Measurements from ENCODE around the gene SLC5A5. TPM values are rescaled to one million over a fixed set of nuclear protein-coding genes. Genes with fewer than 3 reads are reported as not detected.
A peak's percentile ranks its signal among the peaks of the same experiment; 100 is the strongest.

The SLC5A5 gene
- total RNA-seq, 2 experiments from 2014 or later, result 1.1 to 1.2 TPM

- Mint-ChIP-seq H3K4me1 (ENCODE audit: low read depth) (peaks cover 24% of the 10 kb centered on the region), H3K27ac (no peak overlapping the region), H3K36me3 (ENCODE audit: low read depth) (peaks cover 18% of the 10 kb centered on the region), H3K27me3 (ENCODE audit: low read depth) (no peaks in the 10 kb centered on the region), H3K4me3 (no peak overlapping the region), H3K9me3 (no peaks in the 10 kb centered on the region)
- CTCF ChIA-PET, result no interaction called here
- DNase-seq, result no peak
- intact Hi-C loops (cut with micrococcal nuclease), result no loop called here
Measured at GRCh38 chr19:17866312-17866963, 5.3 kb upstream of the SLC5A5 start.

- Mint-ChIP-seq H3K4me3 (no peak overlapping the region), H3K4me1 (ENCODE audit: low read depth) (peaks cover 19% of the 10 kb centered on the region), H3K36me3 (ENCODE audit: low read depth) (peaks cover 12% of the 10 kb centered on the region), H3K27ac (no peak overlapping the region), H3K9me3 (no peaks in the 10 kb centered on the region), H3K27me3 (ENCODE audit: low read depth) (no peaks in the 10 kb centered on the region)
- no peak for DNase-seq
- CTCF ChIA-PET, result no interaction called here
- intact Hi-C loops (cut with micrococcal nuclease), result no loop called here
Measured at GRCh38 chr19:17866964-17867486, 4.7 kb upstream of the SLC5A5 start.

- Mint-ChIP-seq H3K27me3 (ENCODE audit: low read depth) (no peaks in the 10 kb centered on the region), H3K36me3 (ENCODE audit: low read depth) (peaks cover under 1% of the 10 kb centered on the region), H3K4me1 (ENCODE audit: low read depth) (peaks cover 17% of the 10 kb centered on the region), H3K4me3 (no peak overlapping the region), H3K27ac (peak overlapping the region; percentile 36), H3K9me3 (no peaks in the 10 kb centered on the region)
- DNase-seq, result no peak
- intact Hi-C loops (cut with micrococcal nuclease), result no loop called here
- CTCF ChIA-PET, result interaction anchor here (4.2 kb wide), 1 partner anchor 64 kb away, joined by 25 read pairs; the partner anchor contains the start of gene CCDC124
Measured at GRCh38 chr19:17868669-17869068, 3.1 kb upstream of the SLC5A5 start.

GRCh38 chr19:17869114-17869608 lies 2.6 kb upstream of the SLC5A5 start:
- H3K4me1 Mint-ChIP-seq (ENCODE audit: low read depth), result peaks cover 16% of the 10 kb centered on the region
- no peak for DNase-seq
- CTCF ChIA-PET, result interaction anchor here (4.2 kb wide), 1 partner anchor 63 kb away, joined by 25 read pairs; the partner anchor contains the start of gene CCDC124
- no peaks in the 10 kb centered on the region for H3K27me3 Mint-ChIP-seq (ENCODE audit: low read depth)
- intact Hi-C loops (cut with micrococcal nuclease), result no loop called here
- H3K36me3 Mint-ChIP-seq (ENCODE audit: low read depth), result no peaks in the 10 kb centered on the region
- no peaks in the 10 kb centered on the region for H3K9me3 Mint-ChIP-seq
- peak overlapping the region; percentile 36 for H3K27ac Mint-ChIP-seq
- H3K4me3 Mint-ChIP-seq, result no peak overlapping the region

GRCh38 chr19:17871032-17871877 lies 490 bp upstream of the SLC5A5 start:
- H3K36me3 Mint-ChIP-seq (ENCODE audit: low read depth), result no peaks in the 10 kb centered on the region
- no peak for DNase-seq
- no peaks in the 10 kb centered on the region for H3K27me3 Mint-ChIP-seq (ENCODE audit: low read depth)
- CTCF ChIA-PET, result interaction anchor here (0.7 to 4.2 kb wide), 8 partner anchors 11 to 375 kb away, joined by 4 to 30 read pairs (median 4); partner anchors contain the start of genes CCDC124 and RPL18A
- intact Hi-C loops (cut with micrococcal nuclease), result no loop called here
- no peaks in the 10 kb centered on the region for H3K9me3 Mint-ChIP-seq
- peaks cover 15% of the 10 kb centered on the region for H3K4me1 Mint-ChIP-seq (ENCODE audit: low read depth)
- no peak overlapping the region for H3K27ac Mint-ChIP-seq
- H3K4me3 Mint-ChIP-seq, result peak overlapping the region; percentile 81

GRCh38 chr19:17872251-17873001 lies 681 bp downstream of the SLC5A5 start:
- peak; percentile 81 for DNase-seq
- Mint-ChIP-seq H3K4me1 (ENCODE audit: low read depth) (peaks cover 15% of the 10 kb centered on the region), H3K27ac (no peak overlapping the region), H3K36me3 (ENCODE audit: low read depth) (no peaks in the 10 kb centered on the region), H3K9me3 (no peaks in the 10 kb centered on the region), H3K4me3 (peak overlapping the region; percentile 81), H3K27me3 (ENCODE audit: low read depth) (no peaks in the 10 kb centered on the region)
- CTCF ChIA-PET, result interaction anchor here (1.2 to 4.2 kb wide), 6 partner anchors 12 to 376 kb away, joined by 4 to 30 read pairs (median 8); partner anchors contain the start of genes CCDC124 and RPL18A
- intact Hi-C loops (cut with micrococcal nuclease), result loop anchor here (1.0 kb wide), 3 partner anchors 13 to 125 kb away; partner anchors contain the start of gene RPL18A

- H3K4me1 Mint-ChIP-seq (ENCODE audit: low read depth), result peaks cover 15% of the 10 kb centered on the region
- intact Hi-C loops (cut with micrococcal nuclease), result no loop called here
- H3K4me3 Mint-ChIP-seq, result peak overlapping the region; percentile 81
- CTCF ChIA-PET, result no interaction called here
- no peaks in the 10 kb centered on the region for H3K27me3 Mint-ChIP-seq (ENCODE audit: low read depth)
- DNase-seq, result peak; percentile 77
- H3K36me3 Mint-ChIP-seq (ENCODE audit: low read depth), result no peaks in the 10 kb centered on the region
- no peaks in the 10 kb centered on the region for H3K9me3 Mint-ChIP-seq
- no peak overlapping the region for H3K27ac Mint-ChIP-seq
Measured at GRCh38 chr19:17873786-17874757, 2.3 kb downstream of the SLC5A5 start.

GRCh38 chr19:17874758-17875135 lies 3.0 kb downstream of the SLC5A5 start:
- H3K4me3 Mint-ChIP-seq, result peak overlapping the region; percentile 43
- no peak overlapping the region for H3K27ac Mint-ChIP-seq
- peaks cover 15% of the 10 kb centered on the region for H3K4me1 Mint-ChIP-seq (ENCODE audit: low read depth)
- CTCF ChIA-PET, result no interaction called here
- intact Hi-C loops (cut with micrococcal nuclease), result no loop called here
- no peak for DNase-seq
- H3K27me3 Mint-ChIP-seq (ENCODE audit: low read depth), result no peaks in the 10 kb centered on the region
- no peaks in the 10 kb centered on the region for H3K9me3 Mint-ChIP-seq
- H3K36me3 Mint-ChIP-seq (ENCODE audit: low read depth), result no peaks in the 10 kb centered on the region

- CTCF ChIA-PET, result no interaction called here
- Mint-ChIP-seq H3K36me3 (ENCODE audit: low read depth) (no peaks in the 10 kb centered on the region), H3K9me3 (no peaks in the 10 kb centered on the region), H3K4me3 (no peak overlapping the region), H3K27ac (no peak overlapping the region), H3K4me1 (ENCODE audit: low read depth) (peaks cover 7% of the 10 kb centered on the region), H3K27me3 (ENCODE audit: low read depth) (no peaks in the 10 kb centered on the region)
- intact Hi-C loops (cut with micrococcal nuclease), result no loop called here
- no peak for DNase-seq
Measured at GRCh38 chr19:17877696-17878095, 6.0 kb downstream of the SLC5A5 start.

- intact Hi-C loops (cut with micrococcal nuclease), result no loop called here
- CTCF ChIA-PET, result no interaction called here
- H3K27me3 Mint-ChIP-seq (ENCODE audit: low read depth), result no peaks in the 10 kb centered on the region
- H3K4me1 Mint-ChIP-seq (ENCODE audit: low read depth), result peaks cover 1% of the 10 kb centered on the region
- H3K9me3 Mint-ChIP-seq, result no peaks in the 10 kb centered on the region
- H3K4me3 Mint-ChIP-seq, result no peak overlapping the region
- no peak for DNase-seq
- no peak overlapping the region for H3K27ac Mint-ChIP-seq
- no peaks in the 10 kb centered on the region for H3K36me3 Mint-ChIP-seq (ENCODE audit: low read depth)
Measured at GRCh38 chr19:17879466-17879865, 7.7 kb downstream of the SLC5A5 start.

GRCh38 chr19:17881701-17882100 lies 10.0 kb downstream of the SLC5A5 start:
- intact Hi-C loops (cut with micrococcal nuclease), result no loop called here
- no peak overlapping the region for H3K4me3 Mint-ChIP-seq
- H3K27ac Mint-ChIP-seq, result no peak overlapping the region
- CTCF ChIA-PET, result interaction anchor here (0.5 kb wide), 1 partner anchor 64 kb away, joined by 3 read pairs; no protein-coding TSS in a partner anchor
- H3K9me3 Mint-ChIP-seq, result no peaks in the 10 kb centered on the region
- H3K27me3 Mint-ChIP-seq (ENCODE audit: low read depth), result no peaks in the 10 kb centered on the region
- H3K4me1 Mint-ChIP-seq (ENCODE audit: low read depth), result no peaks in the 10 kb centered on the region
- no peak for DNase-seq
- no peaks in the 10 kb centered on the region for H3K36me3 Mint-ChIP-seq (ENCODE audit: low read depth)

Data from activated naive CD4-positive, alpha-beta T cell treated with anti-CD3 and anti-CD28 coated beads for 36 hours (primary cell).